WTC11 (cell line): Measurements from ENCODE around the gene LPP. TPM values are rescaled to one million over a fixed set of nuclear protein-coding genes. Genes with fewer than 3 reads are reported as not detected.

Source experiments
- ATAC-seq: fragments of 200-7000 bp; cut with Tn5 transposase; 2 replicates; pipeline ENCODE4 v1.10.0; 2021; ENCODE audit warnings: mild to moderate bottlenecking, moderate library complexity
- CTCF ChIA-PET: fragments of 300-600 bp; sonication (Branson Sonifier 250); formaldehyde crosslinking; loops from one replicate; lab custom pipeline; 2021; ENCODE audit warnings: antibody characterized with exemption; lab: Charles Lee
- POLR2A ChIA-PET: fragments of 350-600 bp; sonication (Branson Sonifier 250); formaldehyde crosslinking; loops from one replicate; lab custom pipeline; 2021; ENCODE audit warnings: antibody characterized with exemption; lab: Charles Lee
- DNase-seq: peaks from one replicate; pipeline ENCODE4 v3.0.0; 2021; ENCODE audit warnings: low spot score
- H3K27ac Mint-ChIP-seq: 2 replicates; pipeline ENCODE4 v1.8.0; 2021; ENCODE audit warnings: mixed read lengths
- H3K27me3 Mint-ChIP-seq: 2 replicates; pipeline ENCODE4 v1.8.0; 2021; ENCODE audit warnings: low read depth, mild to moderate bottlenecking, moderate library complexity, mixed read lengths
- H3K36me3 Mint-ChIP-seq: 2 replicates; pipeline ENCODE4 v1.8.0; 2021; ENCODE audit warnings: mixed read lengths
- H3K4me1 Mint-ChIP-seq: 2 replicates; pipeline ENCODE4 v1.8.0; 2022; ENCODE audit warnings: mixed read lengths
- H3K4me3 Mint-ChIP-seq: 2 replicates; pipeline ENCODE4 v1.8.0; 2021; ENCODE audit warnings: mild to moderate bottlenecking, moderate library complexity, mixed read lengths
- H3K9me3 Mint-ChIP-seq: 2 replicates; pipeline ENCODE4 v1.8.0; 2021; ENCODE audit warnings: mixed read lengths
- ELF4 ChIP-seq: sonication (generic); formaldehyde crosslinking; IDR thresholded peaks from 2 replicates; pipeline ENCODE4 v1.8.1; 2022; ENCODE audit warnings: low read depth, mild to moderate bottlenecking, moderate library complexity, missing genetic modification reagents
- JUN ChIP-seq: sonication (generic); formaldehyde crosslinking; IDR thresholded peaks from 2 replicates; pipeline ENCODE4 v1.8.0; 2023; ENCODE audit warnings: mild to moderate bottlenecking, missing genetic modification reagents
- MXD4 ChIP-seq: fragments of 250-450 bp; sonication (Bioruptor Pico); IDR thresholded peaks from 2 replicates; pipeline ENCODE4 v1.8.0; 2021; ENCODE audit warnings: mild to moderate bottlenecking, moderate library complexity, borderline replicate concordance
- MYBL2 ChIP-seq: sonication (generic); formaldehyde crosslinking; IDR thresholded peaks from 2 replicates; pipeline ENCODE4 v1.8.1; 2023; ENCODE audit warnings: mild to moderate bottlenecking, moderate library complexity, missing genetic modification reagents
- NFE2L1 ChIP-seq: sonication (generic); formaldehyde crosslinking; IDR thresholded peaks from 2 replicates; pipeline ENCODE4 v1.8.1; 2023; ENCODE audit warnings: missing genetic modification reagents
- OVOL2 ChIP-seq: fragments of 250-450 bp; sonication (Bioruptor Pico); IDR thresholded peaks from 2 replicates; pipeline ENCODE4 v1.9.0; 2021; ENCODE audit warnings: mild to moderate bottlenecking, borderline replicate concordance
- RORB ChIP-seq: fragments of 250-450 bp; sonication (Bioruptor Pico); IDR thresholded peaks from 2 replicates; pipeline ENCODE4 v1.9.0; 2021; ENCODE audit warnings: mild to moderate bottlenecking
- ZBTB21 ChIP-seq: sonication (generic); formaldehyde crosslinking; IDR thresholded peaks from 2 replicates; pipeline ENCODE4 v1.8.1; 2023; ENCODE audit warnings: mild to moderate bottlenecking, missing genetic modification reagents, borderline replicate concordance
- ZNF138 ChIP-seq: sonication (generic); formaldehyde crosslinking; conservative IDR thresholded peaks from 2 replicates; pipeline ENCODE4 v1.8.1; 2022; ENCODE audit warnings: mild to moderate bottlenecking, moderate library complexity, missing genetic modification reagents
- ZNF219 ChIP-seq: sonication (generic); formaldehyde crosslinking; IDR thresholded peaks from 2 replicates; pipeline ENCODE4 v1.8.0; 2023; ENCODE audit warnings: missing genetic modification reagents, mild to moderate bottlenecking, borderline replicate concordance
- ZNF263 ChIP-seq: sonication (generic); formaldehyde crosslinking; IDR thresholded peaks from 2 replicates; pipeline ENCODE4 v1.8.1; 2022; ENCODE audit warnings: low read depth, mild to moderate bottlenecking, moderate library complexity, missing genetic modification reagents
- ZNF396 ChIP-seq: fragments of 250-450 bp; sonication (Bioruptor Pico); IDR thresholded peaks from 2 replicates; pipeline ENCODE4 v1.8.0; 2021; ENCODE audit warnings: mild to moderate bottlenecking, moderate library complexity, borderline replicate concordance
- total RNA-seq: library from RNA; stranded (reverse); gene quantifications from 3 replicates; pipeline ENCODE4 v1.2.3, GENCODE V29; 2021
- TF ChIP-seq, protein P1 (sequence below): fragments of 250-450 bp; sonication (Bioruptor Pico); IDR thresholded peaks from 2 replicates; pipeline ENCODE4 v1.8.0; 2021; ENCODE audit warnings: mild to moderate bottlenecking
- TF ChIP-seq, protein P2 (sequence below): sonication (generic); formaldehyde crosslinking; IDR thresholded peaks from 2 replicates; pipeline ENCODE4 v1.8.1; 2022; ENCODE audit warnings: low read depth, missing genetic modification reagents, borderline replicate concordance
- TF ChIP-seq, protein P3 (sequence below): sonication (generic); formaldehyde crosslinking; IDR thresholded peaks from 2 replicates; pipeline ENCODE4 v1.8.1; 2023; ENCODE audit warnings: mild to moderate bottlenecking, missing genetic modification reagents, moderate library complexity
- TF ChIP-seq, protein P4 (sequence below): sonication (generic); formaldehyde crosslinking; IDR thresholded peaks from 2 replicates; pipeline ENCODE4 v1.8.1; 2023; ENCODE audit warnings: mild to moderate bottlenecking, missing genetic modification reagents
- TF ChIP-seq, protein P5 (sequence below): sonication (generic); formaldehyde crosslinking; IDR thresholded peaks from 2 replicates; pipeline ENCODE4 v1.8.0; 2023; ENCODE audit warnings: missing genetic modification reagents, mild to moderate bottlenecking, borderline replicate concordance
- TF ChIP-seq, protein P6 (sequence below): sonication (generic); formaldehyde crosslinking; IDR thresholded peaks from 2 replicates; pipeline ENCODE4 v1.8.1; 2022; ENCODE audit warnings: mild to moderate bottlenecking, moderate library complexity, missing genetic modification reagents

The LPP gene
- total RNA-seq, 1 experiment from 2014 or later: 49.6 TPM

DNA sequence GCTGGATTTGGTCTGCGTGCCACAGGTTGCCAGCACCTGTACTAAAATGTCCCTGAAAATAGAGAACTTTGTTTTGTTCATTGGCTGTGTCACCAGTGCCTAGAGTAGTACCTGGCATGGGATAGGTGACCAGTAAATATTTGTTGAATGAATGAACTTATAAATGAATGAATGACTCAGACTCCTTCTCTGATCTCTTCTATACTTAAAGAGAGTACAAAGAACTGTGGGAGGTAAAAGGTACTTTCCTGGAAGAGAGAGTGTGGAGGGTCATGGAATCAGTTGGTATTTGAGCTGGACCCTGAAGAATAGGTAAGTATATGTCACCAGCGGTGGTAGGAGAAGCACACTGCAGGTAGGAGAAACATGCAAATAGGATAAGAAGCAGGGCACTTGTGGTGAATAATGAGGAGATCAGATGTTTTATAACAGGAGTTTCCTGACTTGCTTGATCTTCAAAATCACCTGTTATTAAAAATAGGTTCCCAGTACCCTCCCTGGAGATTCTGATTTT, 149.4 kb downstream of the LPP start:
- H3K4me3 Mint-ChIP-seq: no peak overlapping the region
- TF ChIP-seq, protein P1, sequence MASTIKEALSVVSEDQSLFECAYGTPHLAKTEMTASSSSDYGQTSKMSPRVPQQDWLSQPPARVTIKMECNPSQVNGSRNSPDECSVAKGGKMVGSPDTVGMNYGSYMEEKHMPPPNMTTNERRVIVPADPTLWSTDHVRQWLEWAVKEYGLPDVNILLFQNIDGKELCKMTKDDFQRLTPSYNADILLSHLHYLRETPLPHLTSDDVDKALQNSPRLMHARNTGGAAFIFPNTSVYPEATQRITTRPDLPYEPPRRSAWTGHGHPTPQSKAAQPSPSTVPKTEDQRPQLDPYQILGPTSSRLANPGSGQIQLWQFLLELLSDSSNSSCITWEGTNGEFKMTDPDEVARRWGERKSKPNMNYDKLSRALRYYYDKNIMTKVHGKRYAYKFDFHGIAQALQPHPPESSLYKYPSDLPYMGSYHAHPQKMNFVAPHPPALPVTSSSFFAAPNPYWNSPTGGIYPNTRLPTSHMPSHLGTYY (CRISPR knock-in tag): no peak
- TF ChIP-seq NFE2L1 (CRISPR knock-in tag) (no peak), ZNF138 (CRISPR knock-in tag) (no peak), RORB (CRISPR knock-in tag) (no peak), ZNF263 (CRISPR knock-in tag) (no peak), MYBL2 (CRISPR knock-in tag) (no peak), OVOL2 (CRISPR knock-in tag) (no peak), ZNF396 (CRISPR knock-in tag) (no peak), ZBTB21 (no peak), MXD4 (CRISPR knock-in tag) (no peak), ELF4 (no peak), JUN (no peak)
- TF ChIP-seq, protein P2, sequence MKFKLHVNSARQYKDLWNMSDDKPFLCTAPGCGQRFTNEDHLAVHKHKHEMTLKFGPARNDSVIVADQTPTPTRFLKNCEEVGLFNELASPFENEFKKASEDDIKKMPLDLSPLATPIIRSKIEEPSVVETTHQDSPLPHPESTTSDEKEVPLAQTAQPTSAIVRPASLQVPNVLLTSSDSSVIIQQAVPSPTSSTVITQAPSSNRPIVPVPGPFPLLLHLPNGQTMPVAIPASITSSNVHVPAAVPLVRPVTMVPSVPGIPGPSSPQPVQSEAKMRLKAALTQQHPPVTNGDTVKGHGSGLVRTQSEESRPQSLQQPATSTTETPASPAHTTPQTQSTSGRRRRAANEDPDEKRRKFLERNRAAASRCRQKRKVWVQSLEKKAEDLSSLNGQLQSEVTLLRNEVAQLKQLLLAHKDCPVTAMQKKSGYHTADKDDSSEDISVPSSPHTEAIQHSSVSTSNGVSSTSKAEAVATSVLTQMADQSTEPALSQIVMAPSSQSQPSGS (CRISPR knock-in tag): no peak
- TF ChIP-seq, protein P3, sequence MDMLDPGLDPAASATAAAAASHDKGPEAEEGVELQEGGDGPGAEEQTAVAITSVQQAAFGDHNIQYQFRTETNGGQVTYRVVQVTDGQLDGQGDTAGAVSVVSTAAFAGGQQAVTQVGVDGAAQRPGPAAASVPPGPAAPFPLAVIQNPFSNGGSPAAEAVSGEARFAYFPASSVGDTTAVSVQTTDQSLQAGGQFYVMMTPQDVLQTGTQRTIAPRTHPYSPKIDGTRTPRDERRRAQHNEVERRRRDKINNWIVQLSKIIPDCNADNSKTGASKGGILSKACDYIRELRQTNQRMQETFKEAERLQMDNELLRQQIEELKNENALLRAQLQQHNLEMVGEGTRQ: no peak
- TF ChIP-seq, protein P4, sequence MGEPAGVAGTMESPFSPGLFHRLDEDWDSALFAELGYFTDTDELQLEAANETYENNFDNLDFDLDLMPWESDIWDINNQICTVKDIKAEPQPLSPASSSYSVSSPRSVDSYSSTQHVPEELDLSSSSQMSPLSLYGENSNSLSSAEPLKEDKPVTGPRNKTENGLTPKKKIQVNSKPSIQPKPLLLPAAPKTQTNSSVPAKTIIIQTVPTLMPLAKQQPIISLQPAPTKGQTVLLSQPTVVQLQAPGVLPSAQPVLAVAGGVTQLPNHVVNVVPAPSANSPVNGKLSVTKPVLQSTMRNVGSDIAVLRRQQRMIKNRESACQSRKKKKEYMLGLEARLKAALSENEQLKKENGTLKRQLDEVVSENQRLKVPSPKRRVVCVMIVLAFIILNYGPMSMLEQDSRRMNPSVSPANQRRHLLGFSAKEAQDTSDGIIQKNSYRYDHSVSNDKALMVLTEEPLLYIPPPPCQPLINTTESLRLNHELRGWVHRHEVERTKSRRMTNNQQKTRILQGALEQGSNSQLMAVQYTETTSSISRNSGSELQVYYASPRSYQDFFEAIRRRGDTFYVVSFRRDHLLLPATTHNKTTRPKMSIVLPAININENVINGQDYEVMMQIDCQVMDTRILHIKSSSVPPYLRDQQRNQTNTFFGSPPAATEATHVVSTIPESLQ (CRISPR knock-in tag): no peak
- TF ChIP-seq, protein P5, sequence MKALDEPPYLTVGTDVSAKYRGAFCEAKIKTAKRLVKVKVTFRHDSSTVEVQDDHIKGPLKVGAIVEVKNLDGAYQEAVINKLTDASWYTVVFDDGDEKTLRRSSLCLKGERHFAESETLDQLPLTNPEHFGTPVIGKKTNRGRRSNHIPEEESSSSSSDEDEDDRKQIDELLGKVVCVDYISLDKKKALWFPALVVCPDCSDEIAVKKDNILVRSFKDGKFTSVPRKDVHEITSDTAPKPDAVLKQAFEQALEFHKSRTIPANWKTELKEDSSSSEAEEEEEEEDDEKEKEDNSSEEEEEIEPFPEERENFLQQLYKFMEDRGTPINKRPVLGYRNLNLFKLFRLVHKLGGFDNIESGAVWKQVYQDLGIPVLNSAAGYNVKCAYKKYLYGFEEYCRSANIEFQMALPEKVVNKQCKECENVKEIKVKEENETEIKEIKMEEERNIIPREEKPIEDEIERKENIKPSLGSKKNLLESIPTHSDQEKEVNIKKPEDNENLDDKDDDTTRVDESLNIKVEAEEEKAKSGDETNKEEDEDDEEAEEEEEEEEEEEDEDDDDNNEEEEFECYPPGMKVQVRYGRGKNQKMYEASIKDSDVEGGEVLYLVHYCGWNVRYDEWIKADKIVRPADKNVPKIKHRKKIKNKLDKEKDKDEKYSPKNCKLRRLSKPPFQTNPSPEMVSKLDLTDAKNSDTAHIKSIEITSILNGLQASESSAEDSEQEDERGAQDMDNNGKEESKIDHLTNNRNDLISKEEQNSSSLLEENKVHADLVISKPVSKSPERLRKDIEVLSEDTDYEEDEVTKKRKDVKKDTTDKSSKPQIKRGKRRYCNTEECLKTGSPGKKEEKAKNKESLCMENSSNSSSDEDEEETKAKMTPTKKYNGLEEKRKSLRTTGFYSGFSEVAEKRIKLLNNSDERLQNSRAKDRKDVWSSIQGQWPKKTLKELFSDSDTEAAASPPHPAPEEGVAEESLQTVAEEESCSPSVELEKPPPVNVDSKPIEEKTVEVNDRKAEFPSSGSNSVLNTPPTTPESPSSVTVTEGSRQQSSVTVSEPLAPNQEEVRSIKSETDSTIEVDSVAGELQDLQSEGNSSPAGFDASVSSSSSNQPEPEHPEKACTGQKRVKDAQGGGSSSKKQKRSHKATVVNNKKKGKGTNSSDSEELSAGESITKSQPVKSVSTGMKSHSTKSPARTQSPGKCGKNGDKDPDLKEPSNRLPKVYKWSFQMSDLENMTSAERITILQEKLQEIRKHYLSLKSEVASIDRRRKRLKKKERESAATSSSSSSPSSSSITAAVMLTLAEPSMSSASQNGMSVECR: no peak
- no peaks in the 10 kb centered on the region for H3K9me3 Mint-ChIP-seq
- ATAC-seq: peak; percentile 38; the same call in 1 of the 2 replicates
- CTCF ChIA-PET: interaction anchor here (0.8 to 1.4 kb wide), 3 partner anchors 19 to 563 kb away, joined by 3 to 5 read pairs (median 4); no protein-coding TSS in a partner anchor
- H3K27ac Mint-ChIP-seq: peak overlapping the region; percentile 38
- POLR2A ChIA-PET: no interaction called here
- H3K36me3 Mint-ChIP-seq: no peaks in the 10 kb centered on the region
- H3K4me1 Mint-ChIP-seq: peaks cover 59% of the 10 kb centered on the region
- no peaks in the 10 kb centered on the region for H3K27me3 Mint-ChIP-seq
- DNase-seq: no peak

DNA sequence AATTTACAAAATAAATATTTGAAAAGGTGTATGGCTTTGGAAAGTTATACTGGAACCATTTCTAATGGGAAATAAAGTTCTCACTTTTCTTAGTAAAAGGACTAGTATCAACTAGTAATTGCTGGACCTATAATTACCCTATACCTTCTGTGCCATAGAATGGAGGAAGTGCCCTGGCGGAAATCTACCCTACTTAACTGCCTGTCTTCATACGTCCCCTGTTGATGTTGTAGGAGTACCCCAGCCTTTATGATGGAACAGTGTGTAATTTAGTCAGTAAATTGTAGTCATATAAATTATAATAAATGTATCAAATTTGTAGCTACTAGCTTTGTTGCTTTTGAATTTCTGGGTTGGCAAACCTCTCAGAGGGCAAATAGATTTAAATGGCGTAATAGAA, 149.9 kb downstream of the LPP start:
- Mint-ChIP-seq H3K4me3 (no peak overlapping the region), H3K9me3 (no peaks in the 10 kb centered on the region), H3K36me3 (no peaks in the 10 kb centered on the region), H3K27me3 (no peaks in the 10 kb centered on the region), H3K4me1 (peaks cover 55% of the 10 kb centered on the region), H3K27ac (no peak overlapping the region)
- ChIA-PET CTCF (interaction anchor here (1.1 kb wide), 1 partner anchor 12 kb away, joined by 3 read pairs; no protein-coding TSS in a partner anchor), POLR2A (no interaction called here)
- ATAC-seq (no peak), DNase-seq (no peak)
- TF ChIP-seq ZNF219 (CRISPR knock-in tag): no peak
- TF ChIP-seq, protein P6, sequence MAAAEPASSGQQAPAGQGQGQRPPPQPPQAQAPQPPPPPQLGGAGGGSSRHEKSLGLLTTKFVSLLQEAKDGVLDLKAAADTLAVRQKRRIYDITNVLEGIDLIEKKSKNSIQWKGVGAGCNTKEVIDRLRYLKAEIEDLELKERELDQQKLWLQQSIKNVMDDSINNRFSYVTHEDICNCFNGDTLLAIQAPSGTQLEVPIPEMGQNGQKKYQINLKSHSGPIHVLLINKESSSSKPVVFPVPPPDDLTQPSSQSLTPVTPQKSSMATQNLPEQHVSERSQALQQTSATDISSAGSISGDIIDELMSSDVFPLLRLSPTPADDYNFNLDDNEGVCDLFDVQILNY: no peak
